NK-92 (cell line): ENCODE measurements around the gene CAMKK1.
"Not testable (repeated sequence)": the region's sequence is repeated elsewhere in the genome, so short reads cannot be mapped to it uniquely, and the experiment has no call there.

Experiments used
- DNase-seq: peaks from one replicate; lab custom pipeline; 2025; ENCODE audit not compliant: unreplicated experiment; lab: John Stamatoyannopoulos, UW

CAMKK1 gene

GRCh38 chr17:3880983-3881382 is 11.9 kb downstream of the CAMKK1 start:
- DNase-seq, result no peak

GRCh38 chr17:3879591-3880417 is 13.0 kb downstream of the CAMKK1 start:
- DNase-seq, result no peak

- no peak for DNase-seq
Observed at GRCh38 chr17:3879186-3879585, 13.7 kb downstream of the CAMKK1 start.

- DNase-seq, result no peak
Observed at GRCh38 chr17:3877220-3877619, 15.6 kb downstream of the CAMKK1 start.

- no peak for DNase-seq
Observed at GRCh38 chr17:3875317-3875716, 17.5 kb downstream of the CAMKK1 start.

- no peak for DNase-seq
Observed at GRCh38 chr17:3873862-3874261, 19.0 kb downstream of the CAMKK1 start.

- DNase-seq, result no peak
Observed at GRCh38 chr17:3870871-3871306, 22.0 kb downstream of the CAMKK1 start.

- DNase-seq, result no peak
Observed at GRCh38 chr17:3867606-3868005, 25.2 kb downstream of the CAMKK1 start.

- DNase-seq, result no peak
Observed at GRCh38 chr17:3867106-3867505, 25.7 kb downstream of the CAMKK1 start.

GRCh38 chr17:3866276-3866675 is 26.6 kb downstream of the CAMKK1 start:
- no peak for DNase-seq

- no peak for DNase-seq
Observed at GRCh38 chr17:3865176-3865575, 27.7 kb downstream of the CAMKK1 start.

- DNase-seq, result no peak
Observed at GRCh38 chr17:3864534-3864933, 28.3 kb downstream of the CAMKK1 start.

- DNase-seq, result no peak
Observed at GRCh38 chr17:3861761-3862681, 30.8 kb downstream of the CAMKK1 start.

GRCh38 chr17:3860939-3861700 is 31.7 kb downstream of the CAMKK1 start:
- no peak for DNase-seq

GRCh38 chr17:3859940-3860339 is 32.9 kb downstream of the CAMKK1 start:
- DNase-seq, result no peak

- DNase-seq, result no peak
Observed at GRCh38 chr17:3857261-3858105, 35.4 kb downstream of the CAMKK1 start.

- DNase-seq, result not testable (repeated sequence)
Observed at GRCh38 chr17:3854204-3854603, 38.6 kb downstream of the CAMKK1 start.

GRCh38 chr17:3852561-3852960 is 40.3 kb downstream of the CAMKK1 start:
- DNase-seq, result no peak

GRCh38 chr17:3851461-3852100 is 41.3 kb downstream of the CAMKK1 start:
- no peak for DNase-seq
